Hypothalamus (tissue), 51 donors: Measurements from ENCODE around the gene ITPR2.
"Not testable (repeated sequence)": the region's sequence is repeated elsewhere in the genome, so short reads cannot be mapped to it uniquely, and the experiment has no call there.

Experiments
- DNase-seq, 51 donors: peaks; one replicate each; lab custom pipeline; 2025; lab: John Stamatoyannopoulos, UW

The ITPR2 gene

DNA sequence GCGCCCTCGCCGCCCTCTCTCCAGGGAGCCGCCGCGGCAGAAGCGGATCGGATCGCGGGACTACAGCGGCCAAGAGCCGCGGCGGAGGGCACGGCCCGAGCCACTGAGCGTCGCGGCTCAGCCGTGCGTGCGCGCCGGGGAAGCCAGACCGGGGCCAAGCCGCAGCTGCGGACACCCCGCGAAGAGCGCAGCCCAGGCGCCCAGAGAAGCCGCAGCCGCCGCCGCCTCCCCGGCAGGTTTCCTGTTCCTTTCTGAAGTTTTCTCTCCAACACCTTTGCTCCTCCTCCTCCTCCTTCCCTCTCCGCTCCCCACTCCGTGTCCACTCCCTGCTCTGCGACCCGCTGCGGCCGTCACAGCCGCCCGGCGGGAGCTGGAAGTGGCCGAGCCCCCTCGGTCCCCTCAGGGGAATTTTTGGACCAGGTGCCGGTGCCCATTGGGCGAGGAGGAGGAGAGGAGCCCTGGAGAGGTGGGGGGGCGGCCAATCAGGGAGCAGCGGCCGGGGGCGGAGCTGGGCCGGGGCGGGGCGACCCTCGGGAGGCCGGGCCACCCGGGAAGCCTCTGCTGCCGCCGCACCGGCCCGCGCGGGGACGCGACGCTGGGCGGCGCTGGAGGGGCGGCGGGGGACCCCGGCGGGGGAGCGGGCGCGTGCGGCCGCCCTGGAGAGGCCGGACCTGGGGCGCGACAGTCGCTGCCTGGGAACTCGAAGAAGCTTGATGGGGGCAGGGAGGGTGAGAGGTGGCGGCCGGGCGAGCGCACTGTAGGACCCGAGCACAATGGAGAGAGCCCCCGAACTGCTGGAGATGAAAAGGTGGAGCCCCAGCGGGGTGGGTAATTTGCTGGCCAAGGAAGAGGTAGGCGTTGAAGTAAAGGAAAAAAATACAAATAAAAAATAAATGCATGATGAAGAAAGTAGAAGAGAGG is at the start of gene ITPR2:
Gene ITPR2, minus strand, starts transcription at position 373 of the 921 bp plus-strand sequence. CDS start 413 bp downstream, outside the sequence.
- DNase-seq, result peak in 50 of 51 donors; percentile 49 to 95 (median 86)

DNA sequence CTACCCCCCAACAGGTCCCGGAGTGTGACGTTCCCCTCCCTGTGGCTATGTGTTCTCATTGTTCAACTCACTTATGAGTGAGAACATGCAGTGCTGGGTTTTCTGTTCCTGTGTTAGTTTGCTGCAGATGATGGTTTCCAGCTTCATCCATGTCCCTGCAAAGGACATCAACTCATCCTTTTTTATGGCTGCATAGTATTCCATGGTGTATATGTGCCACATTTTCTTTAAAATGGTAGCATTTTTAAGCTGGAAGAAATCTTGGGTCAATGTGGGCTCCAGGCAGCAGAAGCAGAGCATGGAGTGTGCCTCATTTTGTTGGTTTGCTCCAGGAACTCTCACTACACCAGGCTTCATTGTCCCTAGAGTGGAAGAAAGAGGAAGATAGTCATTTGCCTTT is 47.6 kb upstream of the ITPR2 start:
- no peak for DNase-seq

DNA sequence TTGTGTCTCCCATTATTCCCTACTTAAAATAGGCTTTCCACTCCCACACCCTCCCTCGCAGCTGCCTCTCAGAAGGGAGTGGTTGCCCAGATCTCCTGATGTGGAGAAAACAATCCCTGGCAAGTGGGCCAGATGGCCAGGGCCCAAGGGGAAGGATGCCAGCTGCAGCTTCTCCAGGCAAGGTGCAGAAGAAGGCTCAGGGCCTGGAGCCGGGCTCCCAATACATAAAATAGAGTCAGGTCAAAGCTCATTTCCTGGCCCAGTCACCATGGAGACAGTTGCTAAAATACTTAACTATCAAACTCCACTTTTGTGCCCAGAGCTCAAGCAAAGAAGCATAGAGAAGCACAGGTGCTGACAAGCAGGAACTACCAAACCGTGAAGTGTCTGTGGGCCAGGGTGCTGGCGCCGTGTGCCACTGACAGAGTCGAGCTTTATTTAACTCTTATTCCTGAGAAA is 45.7 kb upstream of the ITPR2 start:
- peak in 26 of 51 donors; percentile 1 to 39 (median 12) for DNase-seq

DNA sequence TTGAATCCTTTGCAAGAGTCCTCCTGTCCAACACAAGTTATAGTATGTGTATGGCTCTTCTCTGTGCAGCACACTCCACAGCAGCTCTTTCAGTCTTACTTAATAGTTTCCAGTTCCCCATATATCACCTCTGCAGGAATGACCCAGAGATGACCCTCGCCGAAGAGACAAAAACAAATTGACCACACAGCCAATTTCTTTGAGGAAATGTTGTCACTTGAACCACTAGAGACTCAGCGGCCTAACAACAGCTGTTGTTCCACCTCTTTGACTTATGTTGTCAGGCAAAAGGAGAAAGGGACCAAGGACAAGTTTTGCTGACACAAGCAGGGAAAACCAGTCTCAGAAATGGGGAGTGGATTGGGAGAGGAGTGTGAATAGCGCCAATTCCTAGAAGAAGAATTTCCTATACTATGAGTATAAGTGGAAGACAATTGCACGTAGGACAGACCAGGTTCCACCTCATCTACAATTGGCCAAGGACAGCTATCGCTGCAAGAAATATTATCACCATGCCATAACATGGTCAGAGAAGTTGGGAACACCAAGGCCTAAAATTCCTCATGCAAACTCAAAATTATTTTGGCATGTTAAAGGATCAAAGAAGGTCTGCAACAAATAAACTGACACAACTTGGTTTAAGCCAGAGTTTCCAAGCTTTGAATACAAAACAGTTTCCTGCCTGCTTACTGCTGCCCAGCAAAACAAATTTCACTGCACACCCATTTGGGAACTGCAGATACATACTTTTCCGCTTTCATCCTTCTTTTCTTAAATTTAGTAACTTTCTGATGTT is 41.7 kb upstream of the ITPR2 start:
- DNase-seq, result no peak

DNA sequence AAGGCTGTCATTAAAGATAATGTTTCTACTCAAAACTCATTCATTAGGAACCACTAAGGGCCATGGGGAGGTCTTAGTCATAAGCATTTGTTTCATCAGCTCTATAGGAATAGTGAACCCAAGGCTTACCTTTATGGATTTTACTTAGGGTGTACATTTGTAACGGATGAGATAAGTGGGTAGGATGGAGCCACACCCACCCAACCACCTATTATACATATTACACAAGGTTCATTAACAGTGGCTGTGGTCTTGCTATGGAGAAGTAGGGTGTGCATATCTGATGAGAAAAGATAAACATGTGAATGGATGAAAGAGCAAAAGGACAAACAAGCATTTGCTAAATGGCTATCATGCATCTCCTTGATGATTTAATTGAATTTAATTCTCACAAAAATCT is 39.6 kb upstream of the ITPR2 start:
- DNase-seq, result no peak

DNA sequence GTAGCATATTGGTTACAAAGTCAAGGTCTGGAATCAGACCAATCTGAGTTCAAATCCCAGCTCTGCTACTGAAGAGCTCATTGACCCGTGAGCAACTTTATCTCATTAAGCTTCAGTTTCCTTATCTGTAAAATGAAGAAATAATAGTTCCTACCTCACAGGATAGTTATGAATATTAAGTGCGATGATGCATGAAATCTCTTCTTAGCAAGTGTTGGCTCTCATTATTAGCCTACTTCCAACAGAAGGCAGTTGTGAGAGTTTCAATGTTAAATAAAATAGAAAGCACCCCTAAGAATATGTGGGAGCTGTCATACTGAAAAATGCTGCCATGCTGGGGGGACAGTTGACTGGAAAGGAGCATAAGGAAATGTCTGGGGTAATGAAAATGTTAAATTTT is 39.0 kb upstream of the ITPR2 start:
- no peak for DNase-seq

DNA sequence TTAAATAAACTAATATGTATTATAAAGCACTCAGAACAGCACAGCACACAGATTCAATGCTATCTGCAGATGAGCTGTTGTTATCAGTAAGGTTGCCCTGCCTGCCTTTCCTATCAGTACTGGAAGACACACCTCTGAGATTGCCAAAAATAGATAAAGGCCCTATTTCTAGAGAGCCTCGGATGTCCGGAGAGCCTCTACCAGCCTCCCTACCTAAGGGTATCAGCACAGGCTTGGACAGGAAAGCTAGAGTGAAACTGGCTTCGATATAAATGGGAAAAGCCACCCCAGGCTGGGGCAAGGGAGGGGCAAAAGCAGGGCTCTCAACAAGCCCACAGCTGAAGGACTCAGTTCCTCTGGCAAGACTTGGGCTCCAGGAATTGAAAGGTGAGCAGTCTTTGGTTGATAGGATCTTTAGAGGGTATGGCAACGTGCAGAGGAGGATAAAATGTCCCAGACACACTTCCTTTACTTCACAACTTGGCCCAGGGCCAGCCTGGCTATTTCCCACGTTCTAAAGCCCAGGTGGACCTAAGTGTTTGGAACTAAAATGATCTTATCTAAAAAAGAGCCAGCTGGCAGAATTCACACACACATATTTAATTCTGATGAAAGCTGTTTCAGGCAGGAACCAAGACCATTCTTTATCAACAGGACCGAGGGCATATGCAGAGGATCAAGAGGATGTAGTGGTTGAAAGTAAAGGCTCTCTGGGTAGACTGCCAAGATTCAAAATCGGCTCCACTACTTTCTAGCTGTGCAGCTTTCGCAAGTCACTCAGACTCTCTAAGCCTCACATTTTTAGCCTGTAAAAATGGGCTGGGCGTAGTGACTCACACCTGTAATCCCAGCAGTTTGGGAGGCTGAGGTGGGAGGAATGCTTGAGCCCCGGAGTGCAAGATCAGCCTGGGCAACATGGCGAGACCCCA is 37.8 kb upstream of the ITPR2 start:
- no peak for DNase-seq

DNA sequence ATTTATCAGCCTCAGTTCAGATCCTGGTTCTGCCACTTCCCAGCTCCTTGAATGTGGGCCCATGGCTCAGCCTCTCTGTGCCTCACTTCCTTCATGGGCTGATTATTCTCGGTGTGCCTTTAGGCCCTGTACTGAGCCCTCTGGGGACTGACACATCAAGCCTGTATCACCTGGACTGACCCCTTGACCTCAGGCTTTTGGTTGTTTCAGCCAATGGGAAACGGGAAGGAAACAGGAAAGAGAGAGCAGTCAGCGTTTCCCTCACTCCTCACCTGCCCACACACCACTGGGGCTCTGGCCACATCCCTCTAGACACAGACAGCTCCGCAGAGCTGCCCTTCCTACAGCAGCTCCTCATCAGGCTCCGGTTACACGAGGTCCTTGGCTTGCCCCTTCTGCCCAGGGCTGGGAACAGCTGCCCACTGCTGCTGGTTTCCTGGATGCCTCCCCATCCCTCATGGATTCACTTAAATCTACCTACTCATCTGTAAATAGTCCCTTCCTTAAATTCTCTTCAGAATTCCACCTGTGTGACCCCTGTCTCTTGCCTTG is 37.0 kb upstream of the ITPR2 start:
- no peak for DNase-seq

DNA sequence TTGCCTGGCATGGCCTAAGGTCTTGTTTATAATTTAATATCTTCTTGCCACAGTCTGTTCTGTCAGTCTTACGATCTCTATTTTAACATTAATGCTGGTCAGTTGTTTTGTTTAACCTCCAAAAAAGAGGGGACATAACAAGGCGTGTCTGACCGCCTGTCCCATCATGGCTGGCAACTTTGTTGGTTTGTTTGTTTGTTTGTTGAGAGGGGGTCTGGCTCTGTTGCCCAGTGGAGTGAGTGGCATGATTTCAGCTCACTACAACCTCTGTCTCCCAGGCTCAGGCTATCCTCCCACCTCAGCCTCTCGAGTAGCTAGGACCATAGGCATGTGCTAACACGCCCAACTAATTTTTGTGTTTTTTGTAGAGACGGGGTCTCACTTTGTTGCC is 36.1 kb upstream of the ITPR2 start:
- DNase-seq, result no peak

DNA sequence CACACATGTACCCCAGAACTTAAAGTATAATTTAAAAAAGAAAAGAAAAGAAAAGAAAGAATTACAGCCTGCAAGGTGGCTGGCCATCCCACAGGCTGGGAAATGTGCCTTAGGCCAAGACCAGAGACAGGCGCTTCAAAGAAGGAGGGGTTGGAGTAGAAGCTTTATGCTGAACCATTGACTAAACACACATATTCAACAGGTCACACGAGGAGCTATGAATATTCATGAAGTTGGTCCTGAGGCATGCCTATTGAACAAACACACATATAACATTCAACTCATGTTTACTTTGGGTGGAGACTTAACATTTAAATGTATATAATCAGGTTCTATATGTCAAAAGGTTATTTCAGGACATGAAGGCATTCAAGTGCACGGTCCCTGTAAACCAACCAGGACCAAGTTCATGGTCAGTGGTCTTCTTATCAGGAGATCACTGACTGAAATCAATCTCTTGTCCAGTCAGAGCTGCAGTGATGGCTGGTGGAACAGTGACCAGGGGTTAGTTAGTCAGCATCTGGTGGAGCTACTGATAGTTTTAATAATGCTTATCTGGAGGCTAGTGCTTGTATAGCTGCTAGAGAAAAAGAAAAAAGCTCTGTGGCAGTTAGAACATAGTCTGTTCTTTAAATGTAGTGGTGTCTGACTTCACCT is 35.6 kb upstream of the ITPR2 start:
- DNase-seq, result no peak

DNA sequence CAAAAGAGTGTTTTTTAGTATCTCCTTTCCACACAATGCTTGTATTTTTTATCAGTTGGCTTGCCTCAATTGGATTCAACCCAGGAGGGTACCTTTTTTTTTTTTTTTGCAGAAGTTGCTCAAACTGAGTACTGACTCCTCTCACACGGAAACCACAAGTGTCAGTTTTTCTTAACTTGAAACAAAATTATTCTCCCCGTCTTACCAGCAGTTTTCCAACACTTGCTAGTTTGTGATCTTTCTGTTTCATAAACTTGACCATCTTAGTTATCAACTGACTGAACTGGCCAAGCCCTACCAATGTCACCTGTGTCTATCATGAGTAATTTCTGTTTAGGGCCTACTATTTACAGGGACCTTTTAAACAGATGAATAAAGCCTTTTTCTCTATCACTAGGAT is 34.1 kb upstream of the ITPR2 start:
- DNase-seq, result no peak

DNA sequence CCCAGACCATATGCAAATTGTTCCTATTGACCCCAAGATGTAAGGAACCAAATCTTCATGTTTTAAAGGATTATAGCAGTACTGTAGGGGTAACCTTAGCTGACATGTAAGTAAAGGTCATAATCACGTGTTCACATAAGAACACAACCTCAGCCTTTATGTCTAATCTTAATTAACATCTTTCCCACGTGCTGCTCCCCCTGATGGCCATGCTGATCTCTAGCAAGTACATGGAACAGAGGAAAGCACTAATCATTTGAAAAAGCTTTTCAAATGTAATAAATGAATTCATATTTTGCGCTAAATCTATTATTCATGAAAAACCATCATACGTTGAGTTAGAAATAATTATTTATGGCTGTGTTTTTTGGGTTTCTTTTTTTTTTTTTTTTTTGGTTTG is 30.5 kb upstream of the ITPR2 start:
- no peak for DNase-seq

DNA sequence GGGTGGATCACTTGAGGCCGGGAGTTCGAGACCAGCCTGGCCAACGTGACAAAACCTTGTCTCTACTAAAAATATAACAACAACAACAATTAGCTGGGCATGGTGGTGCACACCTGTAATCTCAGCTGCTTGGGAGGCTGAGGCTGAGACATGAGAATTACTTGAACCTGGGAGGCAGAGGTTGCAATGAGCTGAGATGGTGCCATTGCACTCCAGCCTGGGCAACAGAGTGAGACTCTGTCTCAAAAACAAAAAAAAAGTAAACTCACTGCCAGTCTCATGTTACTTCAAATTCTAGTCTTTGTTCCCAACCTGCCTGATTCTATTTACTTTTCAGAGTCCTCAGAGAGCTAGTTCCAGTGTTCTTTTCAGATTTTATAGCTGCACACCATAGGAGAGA is 29.8 kb upstream of the ITPR2 start:
- not testable (repeated sequence) for DNase-seq

DNA sequence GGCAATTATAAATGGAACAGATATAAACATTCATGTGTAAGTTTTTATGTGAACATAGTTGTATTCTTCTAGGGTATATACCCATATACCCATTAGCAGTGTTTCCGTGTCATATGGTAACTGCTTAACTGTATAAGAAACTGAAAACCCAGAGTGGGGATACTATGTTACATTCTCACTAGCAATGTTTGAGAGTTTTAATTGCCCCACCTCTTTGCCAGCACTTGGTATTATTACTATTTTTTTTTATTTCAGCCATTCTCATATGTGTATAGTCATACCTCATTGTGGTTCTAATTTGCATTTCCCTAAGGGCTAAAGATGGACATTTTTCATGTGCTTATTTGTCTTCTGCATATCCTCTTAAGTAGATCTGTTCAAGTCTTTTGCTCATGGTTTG is 28.7 kb upstream of the ITPR2 start:
- no peak for DNase-seq

DNA sequence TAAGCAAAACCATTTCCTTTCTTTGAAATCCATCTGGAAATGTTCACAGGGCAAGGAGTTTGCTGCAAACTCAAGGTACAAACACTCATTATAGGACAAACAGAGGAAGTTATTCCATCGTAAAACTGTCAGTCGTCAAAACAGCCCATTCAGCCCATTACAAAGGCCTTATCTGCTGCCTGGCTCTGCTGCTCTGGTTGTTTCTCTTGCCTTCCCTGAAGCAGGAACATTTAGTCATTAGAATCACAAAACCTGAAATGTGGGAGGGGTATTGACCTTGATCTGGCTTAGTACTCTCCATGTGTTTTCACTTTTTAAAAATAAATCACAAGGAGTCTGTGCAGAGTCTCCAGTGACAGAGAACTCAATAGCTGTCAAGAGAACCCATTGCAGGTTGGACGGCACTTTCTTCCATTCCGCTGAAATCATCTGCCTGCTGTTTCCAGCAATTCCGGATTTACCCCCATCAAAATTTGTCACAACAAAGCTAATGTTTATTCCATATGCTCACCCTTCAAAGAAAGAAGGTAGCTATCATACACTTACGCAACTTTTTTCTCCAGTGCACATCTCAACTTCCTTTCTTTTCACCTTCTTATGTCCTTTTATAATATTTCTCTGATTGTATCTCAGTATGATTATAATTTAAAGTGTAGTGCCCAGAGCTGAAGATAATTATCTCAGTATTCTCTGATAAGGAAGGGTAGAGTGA is 24.6 kb upstream of the ITPR2 start:
- no peak for DNase-seq

DNA sequence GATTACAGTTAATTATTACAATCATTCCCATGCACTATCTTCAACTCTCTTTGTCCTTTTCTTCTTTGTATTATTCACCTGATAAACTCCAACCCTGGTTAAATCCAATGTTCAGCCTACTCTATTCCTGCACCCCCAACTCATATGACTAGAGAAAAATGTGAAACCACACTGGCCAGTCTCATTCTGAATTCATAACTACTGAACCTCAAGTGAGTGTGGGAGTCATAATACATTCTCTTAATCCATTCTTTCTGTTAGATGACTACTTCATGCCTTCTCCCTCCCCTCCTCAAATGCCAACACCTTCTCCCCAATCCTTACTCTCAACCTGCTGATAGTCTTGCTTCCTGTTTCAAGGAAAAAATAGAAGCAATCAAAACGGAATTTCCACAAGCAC is 22.3 kb upstream of the ITPR2 start:
- no peak for DNase-seq

DNA sequence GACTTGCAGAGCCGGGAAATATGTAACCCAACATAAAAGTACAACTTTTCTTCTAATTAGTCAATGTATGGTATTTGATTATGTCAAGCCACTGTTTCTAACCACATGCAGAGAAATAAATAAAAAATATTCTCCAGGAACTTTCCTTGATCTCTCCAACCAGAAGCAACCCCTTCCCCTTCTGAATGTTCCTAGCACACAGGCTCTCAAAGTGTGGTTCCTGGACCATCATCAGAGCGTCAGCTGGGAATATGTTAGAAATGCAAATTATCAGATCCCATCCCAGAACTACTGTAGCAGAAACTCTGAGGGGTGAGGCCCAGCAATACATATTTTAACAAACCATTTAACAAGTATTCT is 21.0 kb upstream of the ITPR2 start:
- DNase-seq, result no peak

DNA sequence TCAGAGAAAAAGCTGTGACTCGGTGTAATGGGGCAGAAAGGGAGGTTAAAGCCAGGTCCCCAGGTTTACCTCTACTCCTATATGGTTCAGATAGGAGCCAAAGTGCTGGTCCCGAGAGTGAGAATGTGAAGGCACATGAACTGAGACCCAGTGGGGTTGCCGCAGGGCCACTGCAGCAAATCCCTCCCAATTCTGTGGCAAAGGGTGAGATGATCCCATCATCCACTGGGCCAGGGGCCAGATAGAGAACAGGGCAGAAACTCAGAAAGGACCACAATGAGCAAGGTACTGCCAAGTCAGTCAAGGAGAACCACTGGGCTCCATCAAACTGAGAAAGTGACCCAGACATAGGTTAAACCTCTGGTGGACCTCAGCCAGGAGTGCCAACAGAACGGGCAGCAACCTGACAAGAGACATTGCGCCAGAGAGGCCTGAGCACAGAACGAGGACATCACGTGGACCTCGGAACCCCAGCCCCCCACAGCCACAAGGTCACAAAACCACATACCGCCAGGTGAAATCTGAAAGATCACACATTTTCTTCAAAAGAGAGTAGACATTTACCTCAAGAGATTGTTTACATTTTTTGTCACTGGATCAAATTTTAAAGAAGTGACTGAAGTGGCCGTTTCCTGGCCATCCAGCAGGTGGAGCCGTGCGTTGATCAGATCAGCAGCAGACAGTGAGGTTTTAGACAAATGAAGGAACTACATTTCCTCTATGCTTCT is 20.5 kb upstream of the ITPR2 start:
- peak in 33 of 51 donors; percentile 7 to 65 (median 32) for DNase-seq
